HG03045 (cell line): ENCODE measurements around the gene SMIM29.

ENCODE experiments used
- ATAC-seq: cut with Tn5 transposase; IDR thresholded peaks from one replicate; pipeline ENCODE4 v1.9.1; 2021; ENCODE audit warnings: mild to moderate bottlenecking, moderate library complexity; ENCODE audit not compliant: unreplicated experiment

The SMIM29 gene

DNA sequence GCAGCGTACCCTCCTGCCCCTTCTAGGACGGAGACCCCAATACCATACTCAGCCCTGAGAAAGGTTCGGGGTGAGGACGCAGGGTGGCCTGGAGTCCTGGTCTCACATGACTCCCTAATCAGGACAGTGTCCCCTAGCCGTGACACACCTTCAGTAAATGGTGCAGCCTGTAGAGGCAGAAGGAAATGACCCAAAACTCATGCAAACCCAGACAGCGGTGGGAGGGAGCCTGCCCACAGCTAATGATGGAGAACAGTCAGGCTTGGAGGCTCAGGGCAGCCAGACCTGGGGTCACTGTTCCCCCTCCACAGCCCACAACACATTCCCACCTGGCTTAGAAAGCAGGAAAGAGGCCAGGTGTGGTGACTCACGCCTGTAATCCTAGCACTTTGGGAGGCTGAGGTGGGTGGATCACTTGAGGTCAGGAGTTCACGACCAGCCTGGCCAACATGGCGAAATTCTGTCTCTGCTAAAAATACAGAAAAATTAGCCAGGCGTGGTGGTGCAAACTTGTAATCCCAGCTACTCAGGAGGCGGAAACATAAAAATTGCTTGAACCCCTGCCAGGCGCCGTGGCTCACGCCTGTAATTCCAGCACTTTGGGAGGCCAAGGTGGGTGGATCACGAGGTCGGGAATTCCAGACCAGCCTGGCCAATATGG, 20.9 kb downstream of the SMIM29 start:
- no peak for ATAC-seq

DNA sequence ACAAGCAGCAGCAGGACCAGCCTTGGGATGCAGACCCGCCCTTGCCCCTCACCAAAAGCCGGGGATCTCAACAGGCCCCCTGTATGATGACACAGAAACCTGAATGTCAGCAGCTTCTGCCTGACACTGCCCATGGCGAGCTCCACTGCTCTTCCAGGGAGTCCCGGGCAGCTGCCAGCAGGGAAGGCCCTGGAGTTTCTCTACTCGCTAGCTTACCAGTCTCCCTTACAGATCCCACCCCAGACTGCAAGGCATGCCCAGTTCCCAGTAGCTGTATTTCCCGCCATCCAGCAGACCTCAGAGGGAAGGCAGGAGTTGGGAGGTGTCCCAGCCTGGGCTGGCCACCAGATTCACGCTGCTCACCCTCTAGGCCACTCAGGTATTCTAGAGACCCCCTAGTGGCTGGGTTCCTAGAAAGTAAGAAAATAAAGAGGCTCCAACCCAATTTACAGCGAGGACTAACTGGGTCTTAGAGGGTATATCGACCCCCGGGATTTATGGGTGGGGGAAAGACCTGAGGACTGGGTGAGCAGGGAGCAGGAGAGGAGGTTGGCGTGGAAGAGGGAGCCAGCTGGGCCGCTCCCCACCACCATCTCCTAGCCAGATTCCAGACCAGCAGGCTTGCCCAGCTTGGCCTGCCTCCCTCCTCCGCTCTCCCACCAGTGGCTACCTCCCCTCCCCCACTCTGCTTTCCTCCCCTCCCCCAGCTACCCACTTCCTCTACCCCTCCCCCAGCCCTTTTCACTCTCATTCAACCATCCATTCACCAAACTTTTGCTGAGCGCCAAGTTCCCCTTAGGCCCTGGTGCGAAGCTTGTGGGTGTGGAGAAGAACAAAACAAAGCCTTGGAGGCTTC, 21.8 kb downstream of the SMIM29 start:
- ATAC-seq = no peak

DNA sequence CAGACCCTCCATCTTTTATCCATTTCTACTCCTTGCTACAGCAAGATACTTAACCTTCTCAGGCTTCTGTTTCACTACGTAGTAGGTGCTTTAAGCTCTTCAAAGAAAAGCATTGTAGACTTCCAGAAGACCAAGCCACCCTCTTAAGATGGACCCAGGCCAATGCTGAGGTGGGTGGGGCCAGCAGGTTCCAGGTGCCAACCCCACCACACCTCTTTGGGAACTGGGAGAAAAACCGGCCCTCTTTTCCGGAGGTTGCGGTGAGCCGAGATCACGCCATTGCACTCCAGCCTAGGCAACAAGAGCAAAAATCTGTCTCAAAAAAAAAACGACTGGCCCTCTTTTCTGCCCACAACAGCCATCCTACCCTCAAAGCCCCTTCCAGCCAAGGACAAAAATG, 22.7 kb downstream of the SMIM29 start:
- no peak for ATAC-seq

DNA sequence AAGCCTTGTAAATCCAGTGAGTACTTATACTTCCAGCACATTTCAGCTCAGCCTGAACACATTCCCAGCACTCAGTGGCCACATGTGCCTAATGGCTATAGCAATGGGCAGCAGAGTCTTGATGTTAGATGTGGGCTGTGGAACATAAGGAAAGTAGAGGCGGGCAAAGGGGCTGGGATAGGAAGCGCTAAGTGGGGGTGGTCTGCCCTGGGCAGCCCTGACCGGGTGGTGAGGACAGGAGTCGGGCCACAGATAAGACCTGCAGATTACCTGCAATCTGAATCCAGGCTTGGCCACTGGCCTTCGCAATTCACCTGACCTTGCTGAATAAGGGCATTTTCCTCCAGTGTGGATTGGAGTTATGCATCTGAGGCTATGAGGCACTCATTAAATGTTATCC, 23.3 kb downstream of the SMIM29 start:
- ATAC-seq = no peak

DNA sequence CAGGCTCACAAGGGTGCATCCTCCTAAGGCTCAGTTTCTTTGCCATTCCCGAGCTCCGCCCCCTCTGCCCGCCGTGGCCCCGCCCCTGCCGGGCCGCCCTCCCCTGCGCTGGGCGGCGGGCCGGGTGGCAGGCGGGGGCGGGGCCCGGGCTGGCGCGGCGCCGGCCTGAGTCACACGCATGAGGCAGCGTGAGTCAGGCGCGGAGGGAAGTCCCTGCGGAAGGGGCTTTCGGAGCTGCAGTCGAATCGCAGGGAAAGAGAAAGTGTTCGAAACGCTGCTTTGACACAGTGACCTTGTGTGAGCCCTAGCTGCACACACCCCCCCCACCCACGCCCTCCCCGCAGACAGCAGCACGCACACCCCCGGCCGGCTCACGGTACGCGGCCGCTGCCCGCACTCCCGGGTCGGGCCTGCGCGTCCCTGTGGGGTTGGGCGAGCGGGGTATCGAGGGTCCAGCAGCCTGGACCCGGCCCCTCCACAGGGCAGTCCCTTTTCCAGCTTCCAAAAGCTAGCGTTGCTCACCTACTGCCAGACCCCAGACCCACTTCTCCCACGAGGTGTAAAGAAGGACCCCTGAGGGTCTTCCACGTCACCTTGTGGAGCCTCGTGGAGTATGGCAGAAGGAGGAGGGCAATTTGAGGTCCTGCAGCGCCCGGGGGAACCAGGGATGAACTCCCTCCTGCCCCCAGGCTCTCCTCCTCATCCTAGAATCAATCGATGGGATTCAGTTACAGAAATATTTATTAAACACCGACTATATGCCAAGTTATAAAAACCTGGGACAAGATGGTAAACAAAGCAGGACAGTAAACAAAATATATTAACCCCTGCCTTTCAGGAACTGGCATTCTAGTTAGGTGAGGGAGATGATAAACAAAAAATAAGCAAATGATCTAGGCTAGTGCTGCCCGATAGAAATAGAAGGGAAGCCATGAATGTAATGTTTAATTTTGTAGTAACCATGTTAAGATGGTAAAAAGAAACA, 24.6 kb downstream of the SMIM29 start:
- ATAC-seq = peak; percentile 89

DNA sequence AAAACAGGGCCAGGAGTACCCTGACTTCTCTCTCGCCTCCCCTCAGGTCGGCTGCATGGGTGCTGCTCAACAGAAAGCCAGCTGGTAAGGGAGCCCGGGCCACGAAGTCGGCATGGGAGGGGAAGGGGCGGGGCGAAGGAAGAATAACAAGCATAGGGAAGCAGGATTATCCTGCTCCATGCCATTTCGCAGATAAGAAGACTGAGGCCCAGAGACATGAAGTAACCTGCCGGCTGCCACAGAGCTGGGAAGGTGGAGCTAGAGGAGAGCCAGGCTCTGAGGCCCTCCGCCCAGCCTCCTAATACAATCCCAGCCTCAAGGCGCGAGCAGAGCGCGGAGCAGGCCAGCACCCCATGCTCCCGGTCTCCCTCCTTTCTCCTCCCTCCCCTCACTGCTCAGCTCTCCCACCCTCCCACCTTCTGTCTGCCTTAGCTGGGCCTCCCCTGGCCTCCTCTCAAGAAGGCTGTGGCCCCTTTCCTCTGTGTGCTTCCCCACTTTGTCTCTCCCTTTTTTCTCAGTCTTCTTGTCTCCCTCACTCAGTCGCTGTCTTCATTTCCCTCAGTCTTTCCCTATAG, 25.3 kb downstream of the SMIM29 start:
- no peak for ATAC-seq

DNA sequence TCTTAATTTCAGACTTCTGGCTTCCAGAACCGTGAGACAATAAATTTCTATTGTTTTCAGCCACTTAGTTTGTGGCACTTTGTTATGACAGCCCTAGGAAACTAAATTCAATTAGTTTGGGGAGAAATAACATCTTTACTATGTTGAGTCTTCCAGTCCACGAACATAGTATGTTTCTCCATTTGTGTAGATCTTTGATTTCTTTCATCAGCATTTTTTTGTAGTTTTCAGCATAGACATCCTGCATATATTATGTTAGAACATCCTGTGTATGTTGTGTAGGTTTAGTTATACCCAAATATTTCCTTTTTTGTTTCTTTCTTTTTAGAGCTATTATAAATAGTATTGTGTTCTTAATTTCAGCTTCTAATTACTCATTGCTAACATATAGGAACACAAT, 30.1 kb downstream of the SMIM29 start:
- no peak for ATAC-seq

DNA sequence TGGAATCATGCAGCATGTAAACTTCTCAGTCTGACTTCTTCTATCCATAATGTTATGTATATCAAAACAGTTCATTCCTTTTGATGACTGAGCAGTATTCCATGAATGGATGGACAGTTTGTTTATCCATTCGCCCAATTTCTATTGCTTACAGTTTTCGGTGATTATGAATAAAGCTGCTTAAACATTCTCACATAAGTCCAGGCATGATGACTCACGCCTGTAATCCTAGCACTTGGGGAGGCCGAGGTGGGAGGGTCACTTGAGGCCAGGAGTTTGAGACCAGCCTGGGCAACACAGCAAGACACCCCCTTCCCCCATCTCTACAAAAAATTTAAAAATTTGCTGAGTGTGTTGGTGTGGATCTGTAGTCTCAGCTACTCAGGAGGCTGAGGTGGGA, 35.0 kb downstream of the SMIM29 start:
- no peak for ATAC-seq

DNA sequence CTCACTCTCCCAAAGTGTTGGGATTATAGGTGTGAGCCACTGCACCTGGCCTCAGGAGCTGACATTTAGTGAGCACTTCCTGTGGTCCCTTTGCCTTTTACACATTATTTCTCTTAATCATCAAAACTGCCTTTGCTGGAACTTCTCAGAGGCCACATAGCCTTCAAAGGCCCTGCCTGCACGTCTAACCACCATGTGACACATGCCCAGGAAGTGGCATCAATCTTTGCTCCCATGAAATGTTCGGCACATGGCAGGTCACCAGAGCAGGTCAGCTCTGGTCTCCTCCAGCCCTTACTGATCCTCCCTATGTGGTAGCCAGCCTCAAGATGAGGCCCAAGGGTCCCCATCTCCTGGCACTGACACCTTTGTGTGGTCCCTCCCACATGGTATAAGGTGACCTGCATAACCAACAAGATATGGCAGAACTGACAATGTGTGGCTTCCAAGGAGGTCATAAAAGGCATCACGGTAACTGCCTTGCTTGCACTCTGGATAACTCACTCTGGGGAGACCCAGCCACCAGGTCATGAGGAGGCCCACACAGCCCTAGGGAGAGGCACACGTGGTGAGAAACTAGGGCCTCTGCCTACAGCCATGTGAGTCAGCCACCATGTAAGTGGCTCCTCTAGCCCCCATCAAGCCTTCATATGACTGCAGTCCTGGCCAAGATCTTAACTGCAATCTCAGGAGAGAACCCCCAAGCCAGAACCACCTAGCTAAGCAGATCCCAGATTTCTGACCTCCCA, 40.9 kb downstream of the SMIM29 start:
- ATAC-seq = no peak

DNA sequence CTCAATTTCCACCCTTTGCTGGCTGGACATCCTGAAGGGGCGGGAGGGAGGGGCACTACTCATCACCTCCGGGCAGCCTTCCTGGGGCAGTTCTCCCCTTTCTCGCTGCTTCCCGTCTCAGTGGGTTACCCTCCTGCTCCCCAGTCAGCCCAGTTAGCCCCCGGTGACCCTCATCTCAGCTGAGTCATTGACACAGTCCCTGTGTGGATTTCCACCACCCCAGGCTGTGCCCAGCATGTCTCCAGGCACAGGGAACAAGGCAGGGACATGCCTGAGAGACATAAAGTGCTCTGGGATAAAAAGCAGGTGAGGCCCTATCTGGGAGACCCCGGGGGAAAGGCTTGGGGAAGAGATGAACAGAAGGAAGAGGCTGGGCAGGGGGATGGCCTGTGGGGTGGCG, 42.1 kb downstream of the SMIM29 start:
- ATAC-seq = no peak

DNA sequence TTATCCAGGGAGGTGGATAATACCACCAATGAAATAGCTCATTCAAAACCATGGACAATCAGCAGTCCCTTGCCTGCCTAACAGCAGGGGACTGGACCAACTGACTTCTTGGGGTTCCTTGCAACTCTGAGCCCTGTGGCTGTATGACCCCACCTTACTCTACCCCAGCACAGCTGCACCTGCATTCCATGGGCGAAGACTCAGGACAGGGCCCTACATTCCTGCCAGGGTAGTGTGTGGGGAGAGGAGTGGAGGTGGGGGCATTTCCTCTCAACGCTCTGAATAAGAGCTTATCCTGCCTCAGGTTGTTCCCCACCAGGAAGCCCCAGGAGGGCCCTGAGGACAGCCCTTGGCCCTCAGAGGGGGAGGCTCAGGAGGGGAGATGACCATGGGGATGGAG, 42.9 kb downstream of the SMIM29 start:
- no peak for ATAC-seq

DNA sequence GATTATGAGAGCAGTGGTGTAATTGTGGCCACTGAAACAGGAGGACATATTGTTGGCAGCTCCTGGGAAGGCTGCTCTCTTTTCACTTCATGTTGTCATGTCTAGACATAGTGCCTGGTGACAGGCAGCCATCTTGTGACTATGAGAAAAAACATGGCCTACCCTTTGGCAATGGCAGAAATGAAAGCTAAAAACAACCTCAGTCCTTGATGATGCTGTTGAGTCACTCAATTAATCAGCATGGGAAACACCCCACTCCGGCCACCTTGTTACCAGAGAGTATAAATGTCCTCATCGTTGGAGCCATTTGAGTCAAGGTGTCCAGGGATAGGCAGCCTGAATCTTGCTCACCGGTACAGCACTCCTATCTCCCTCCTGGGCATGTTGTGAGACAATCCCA, 43.3 kb downstream of the SMIM29 start:
- ATAC-seq = no peak

DNA sequence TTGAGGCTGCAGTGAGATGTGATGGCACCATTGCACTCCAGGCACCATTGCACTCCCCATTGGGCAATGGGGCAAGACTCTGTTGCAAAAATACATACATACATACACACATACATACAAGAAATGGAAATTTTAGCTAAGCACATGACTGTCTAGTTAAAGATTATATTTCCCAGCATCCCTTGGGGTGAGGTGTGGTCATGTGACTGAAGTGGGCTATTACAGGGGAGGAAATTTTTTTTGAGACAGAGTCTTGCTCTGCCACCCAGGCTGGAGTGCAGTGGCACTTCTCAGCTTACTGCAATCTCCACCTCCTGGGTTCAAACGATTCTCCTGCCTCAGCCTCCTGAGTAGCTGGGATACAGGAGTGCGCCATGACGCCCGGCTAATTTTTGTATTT, 44.1 kb downstream of the SMIM29 start:
- ATAC-seq = no peak

DNA sequence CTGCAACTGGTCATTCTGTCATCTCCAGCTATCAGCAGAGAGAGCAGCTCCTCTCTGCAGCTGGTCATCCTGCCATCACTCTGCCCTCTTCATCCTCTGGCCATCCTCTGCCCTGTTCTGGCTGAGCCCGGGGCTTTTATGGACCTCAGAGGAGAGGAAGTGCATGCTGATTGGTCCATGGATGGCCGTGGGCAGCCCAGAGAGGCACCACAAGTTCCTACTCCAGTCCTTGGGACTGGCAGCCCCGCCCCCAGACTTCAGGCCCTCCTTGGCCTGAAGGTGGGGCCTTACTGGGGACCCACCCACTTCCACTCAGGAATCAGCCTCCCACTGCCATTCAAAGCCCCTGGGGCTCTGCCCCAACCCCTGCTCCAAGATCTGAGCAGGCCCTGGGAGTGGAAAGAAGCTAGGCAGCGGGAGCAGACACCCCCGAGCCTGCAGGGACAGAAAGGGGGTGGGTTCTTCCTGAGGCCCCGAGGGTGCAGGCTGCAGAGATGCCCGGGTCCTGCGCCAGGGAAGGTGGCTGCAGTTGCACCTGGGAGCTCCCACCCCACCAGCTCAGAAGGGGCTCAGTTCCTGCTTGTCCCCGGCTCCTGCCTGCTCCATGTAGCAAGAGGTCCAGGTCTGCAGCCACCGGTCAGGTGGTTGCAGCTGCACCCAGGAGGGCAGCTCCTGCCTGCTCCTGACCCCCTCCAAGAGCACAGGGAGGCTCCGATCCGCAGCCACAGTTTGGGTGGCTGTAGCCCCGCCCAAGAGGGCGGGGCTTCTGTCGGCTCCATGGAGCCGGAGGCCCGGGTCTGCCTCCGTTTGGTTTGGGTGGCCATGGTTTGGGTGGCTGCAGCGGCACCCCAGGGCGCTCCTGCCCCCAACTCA, 46.2 kb downstream of the SMIM29 start:
- ATAC-seq = no peak

DNA sequence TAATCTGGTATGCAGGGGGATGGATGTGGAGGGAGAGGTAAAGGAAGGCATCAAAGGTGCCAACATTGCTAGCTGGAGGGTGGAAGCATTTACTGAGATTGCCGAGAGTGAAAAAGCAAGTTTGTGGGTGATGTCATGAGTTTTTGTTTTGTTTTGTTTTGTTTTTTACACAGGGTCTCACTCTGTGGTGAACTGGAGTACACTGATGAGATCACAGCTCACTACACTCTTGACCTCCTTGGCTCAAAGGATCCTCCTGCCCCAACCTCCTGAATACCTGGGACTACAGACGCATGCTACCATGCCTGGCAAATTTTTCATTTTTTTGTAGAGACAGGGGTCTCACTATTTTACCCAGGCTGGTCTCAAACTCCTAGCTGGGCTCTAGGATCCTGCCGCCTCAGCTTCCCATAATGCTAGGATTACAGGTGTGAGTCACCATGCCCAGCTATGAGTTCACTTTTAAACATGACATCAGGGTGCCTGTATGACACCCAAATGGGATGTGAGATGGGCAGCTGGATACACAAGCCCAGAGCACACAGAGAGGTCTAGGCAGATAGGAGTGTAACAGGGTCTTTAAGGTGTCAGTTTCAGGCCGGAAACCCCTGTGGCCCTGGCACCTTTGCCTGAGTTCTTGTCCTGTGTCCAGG, 47.2 kb downstream of the SMIM29 start:
- no peak for ATAC-seq

DNA sequence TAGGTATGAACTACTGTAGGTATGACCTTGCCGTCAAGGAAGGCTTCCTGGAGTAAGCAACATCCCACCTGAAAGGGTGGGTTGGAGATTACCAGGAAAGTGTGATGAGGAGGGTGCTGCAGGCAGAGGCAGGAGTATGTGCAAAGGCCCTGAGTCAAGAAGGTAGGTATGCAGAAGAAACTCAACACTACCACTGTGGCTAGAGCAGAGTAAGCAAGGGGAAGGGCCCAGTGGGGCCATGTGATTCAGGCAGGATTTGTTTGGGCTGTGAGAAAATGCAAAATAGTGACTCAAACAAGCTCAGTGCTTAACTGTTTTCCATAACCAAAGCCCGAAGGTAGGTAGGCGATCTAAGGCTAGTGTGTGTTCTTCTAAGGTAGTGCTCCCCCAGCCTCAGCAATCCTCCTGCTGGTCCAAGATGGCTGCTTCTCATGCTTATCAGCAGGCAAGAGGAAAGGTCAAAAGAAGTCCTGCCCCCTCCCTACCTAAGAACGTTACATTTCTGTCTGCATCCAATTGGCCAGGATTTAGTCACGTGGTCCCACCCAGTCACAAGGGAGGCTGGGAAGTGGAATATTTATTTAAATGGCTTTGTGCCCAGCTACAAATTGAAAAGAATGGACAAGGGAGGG, 48.4 kb downstream of the SMIM29 start:
- ATAC-seq = no peak

DNA sequence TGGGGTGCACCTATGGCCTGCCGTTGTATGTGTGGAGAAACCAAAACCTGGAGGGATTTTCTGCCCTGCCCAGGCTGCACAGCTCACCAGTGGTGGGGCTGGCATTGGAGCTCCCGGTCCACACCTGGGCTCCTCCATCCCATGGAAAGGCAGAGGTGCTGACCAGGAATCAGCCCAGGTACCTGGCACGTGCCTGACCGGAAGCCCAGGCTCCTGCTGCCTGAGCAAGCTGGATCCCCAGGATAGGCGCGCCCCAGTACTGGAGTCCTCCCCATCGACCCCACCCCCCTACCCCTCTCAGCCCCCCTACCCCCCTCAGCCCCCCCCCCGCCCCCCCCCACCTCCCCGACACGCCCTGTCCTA, 52.0 kb downstream of the SMIM29 start:
- no peak for ATAC-seq
